RPMI8226 (cell line): ENCODE measurements around the gene SCNN1B.
"Not testable (repeated sequence)": the region's sequence is repeated elsewhere in the genome, so short reads cannot be mapped to it uniquely, and the experiment has no call there.

ENCODE experiments used
- DNase-seq: peaks from one replicate; pipeline ENCODE4 v3.0.0-alpha.2; 2015

The SCNN1B gene

DNA sequence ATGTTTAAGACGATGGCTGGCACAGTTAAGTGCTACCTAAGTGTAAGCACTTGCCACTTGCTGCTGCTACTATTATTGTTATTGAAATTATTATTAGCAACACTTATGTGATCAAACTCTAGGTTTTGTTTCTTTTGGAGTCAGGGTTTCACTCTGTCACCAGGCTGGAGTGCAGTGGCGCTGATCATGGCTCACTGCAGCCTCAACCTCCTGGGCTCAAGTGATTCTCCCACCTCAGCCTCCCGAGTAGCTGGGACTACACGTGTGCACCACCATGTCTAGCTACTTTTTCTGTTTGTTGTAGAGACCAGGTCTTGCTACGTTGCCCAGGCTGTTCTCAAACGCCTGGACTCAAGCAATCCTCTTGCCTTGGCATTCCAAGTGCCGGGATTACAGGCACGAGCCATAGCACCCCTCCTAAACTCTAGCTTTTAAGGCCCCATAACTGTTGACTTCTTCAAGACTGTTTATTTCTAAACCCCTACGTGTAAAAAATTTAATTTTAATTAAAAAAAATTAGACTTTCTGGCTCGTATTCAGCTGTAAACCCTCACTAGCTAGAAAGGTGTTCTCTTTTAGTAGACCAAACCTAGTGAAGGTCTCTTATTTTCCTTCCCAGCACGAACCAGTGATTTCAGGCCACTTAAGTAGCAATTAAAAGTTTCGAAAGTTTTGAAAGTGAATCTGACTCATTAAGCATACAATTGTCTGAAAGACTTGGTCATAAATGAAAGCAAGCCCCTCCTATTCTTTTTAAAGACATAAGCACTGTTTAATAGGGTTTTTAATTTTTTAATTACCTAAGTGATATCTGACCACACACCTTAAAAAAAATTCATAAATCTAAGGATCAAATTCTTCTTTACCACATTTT is 11.7 kb upstream of the SCNN1B start:
- DNase-seq: peak; percentile 53

DNA sequence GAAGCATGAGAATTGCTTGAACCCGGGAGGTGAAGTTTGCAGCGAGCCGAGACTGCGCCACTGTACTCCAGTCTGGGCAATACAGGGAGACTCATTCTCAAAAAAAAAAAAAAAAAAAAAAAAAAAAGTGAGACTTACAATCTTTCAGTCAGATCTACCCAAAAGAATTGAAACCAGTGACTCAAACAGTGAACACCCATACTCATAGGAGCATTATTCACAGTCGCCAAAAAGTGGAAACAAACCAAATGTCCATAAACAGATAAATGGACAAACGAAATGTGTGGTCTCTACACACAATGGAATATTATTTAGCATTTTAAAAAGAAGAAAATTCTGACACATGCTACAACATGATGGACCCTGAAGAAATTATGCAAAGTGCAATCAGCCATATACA is 9.1 kb upstream of the SCNN1B start:
- no peak for DNase-seq

DNA sequence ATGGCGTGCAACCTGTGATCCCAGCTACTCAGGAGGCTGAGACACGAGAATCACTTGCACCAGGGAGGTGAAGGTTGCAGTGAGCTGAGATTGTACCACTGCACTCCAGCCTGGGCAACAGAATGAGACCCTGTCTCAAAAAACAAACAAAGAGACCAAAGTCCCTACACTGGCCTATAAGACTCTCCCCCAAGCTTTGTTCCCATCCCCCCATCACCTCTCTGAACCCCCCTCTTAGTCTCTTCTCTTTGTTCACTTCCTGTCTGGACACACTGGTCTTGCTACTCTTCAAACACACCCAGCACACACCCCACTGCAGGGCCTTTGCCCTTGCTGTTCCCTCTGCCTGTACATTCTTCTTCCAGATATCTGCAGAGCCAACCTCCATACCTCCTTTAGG is 7.8 kb upstream of the SCNN1B start:
- DNase-seq: no peak

DNA sequence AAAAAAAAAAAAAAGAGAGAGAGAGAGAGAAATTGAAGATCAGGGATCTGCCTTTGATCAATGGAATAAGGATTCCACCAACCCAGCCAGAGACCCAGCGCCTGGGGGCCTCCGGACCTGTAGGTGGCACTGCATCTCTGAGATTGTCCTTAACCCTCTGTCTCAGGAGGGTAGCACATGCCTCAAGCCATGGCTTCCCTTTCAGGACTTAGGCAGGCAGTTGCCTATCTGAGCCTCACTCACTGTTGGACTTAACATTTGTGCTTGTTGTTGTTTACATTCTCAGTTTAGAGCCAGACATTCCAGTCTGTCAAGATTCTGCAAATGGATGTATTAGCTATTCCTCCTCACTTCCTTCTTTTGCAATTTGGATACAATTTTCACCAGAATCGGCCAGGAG is 5.1 kb upstream of the SCNN1B start:
- peak; percentile 58 for DNase-seq

DNA sequence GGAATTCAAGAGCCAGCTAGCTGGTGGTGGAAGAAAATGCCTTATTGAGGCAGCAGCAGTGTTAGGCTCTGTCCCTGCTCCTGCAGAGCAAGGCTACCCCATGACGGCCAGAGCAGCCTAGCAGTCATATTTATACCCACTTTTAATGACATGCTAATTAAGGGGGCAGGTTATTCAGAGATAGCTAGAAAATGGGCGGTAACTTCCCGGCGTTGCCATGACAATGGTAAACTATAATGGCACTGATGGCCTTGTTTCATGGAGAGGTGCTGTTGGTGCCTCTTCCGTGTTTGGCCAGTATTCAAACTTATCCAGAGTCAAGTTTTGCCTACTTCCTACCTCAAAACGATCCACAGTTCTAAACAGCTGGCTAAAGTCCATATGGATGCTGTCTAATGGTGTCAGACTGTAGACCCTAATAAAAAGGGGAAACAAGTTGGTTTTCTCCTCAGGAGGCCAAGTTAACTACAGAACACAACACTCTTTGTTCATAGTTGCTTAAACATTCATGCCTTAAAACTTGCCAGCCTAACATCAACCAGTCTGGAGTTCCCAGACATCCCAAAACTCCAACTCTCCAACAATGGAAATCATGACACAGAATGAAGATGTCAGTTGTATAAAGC is 3.7 kb upstream of the SCNN1B start:
- no peak for DNase-seq

DNA sequence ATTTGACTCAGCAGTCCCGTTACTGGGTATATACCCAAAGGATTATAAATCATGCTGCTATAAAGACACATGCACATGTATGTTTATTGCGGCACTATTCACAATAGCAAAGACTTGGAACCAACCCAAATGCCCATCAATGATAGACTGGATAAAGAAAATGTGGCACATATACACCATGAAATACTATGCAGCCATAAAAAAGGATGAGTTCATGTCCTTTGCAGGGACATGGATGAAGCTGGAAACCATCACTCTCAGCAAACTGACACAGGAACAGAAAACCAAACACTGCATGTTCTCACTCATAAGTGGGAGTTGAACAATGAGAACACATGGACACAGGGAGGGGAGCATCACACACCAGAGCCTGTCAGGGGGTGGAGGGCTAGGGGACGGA is 2.3 kb upstream of the SCNN1B start:
- not testable (repeated sequence) for DNase-seq

DNA sequence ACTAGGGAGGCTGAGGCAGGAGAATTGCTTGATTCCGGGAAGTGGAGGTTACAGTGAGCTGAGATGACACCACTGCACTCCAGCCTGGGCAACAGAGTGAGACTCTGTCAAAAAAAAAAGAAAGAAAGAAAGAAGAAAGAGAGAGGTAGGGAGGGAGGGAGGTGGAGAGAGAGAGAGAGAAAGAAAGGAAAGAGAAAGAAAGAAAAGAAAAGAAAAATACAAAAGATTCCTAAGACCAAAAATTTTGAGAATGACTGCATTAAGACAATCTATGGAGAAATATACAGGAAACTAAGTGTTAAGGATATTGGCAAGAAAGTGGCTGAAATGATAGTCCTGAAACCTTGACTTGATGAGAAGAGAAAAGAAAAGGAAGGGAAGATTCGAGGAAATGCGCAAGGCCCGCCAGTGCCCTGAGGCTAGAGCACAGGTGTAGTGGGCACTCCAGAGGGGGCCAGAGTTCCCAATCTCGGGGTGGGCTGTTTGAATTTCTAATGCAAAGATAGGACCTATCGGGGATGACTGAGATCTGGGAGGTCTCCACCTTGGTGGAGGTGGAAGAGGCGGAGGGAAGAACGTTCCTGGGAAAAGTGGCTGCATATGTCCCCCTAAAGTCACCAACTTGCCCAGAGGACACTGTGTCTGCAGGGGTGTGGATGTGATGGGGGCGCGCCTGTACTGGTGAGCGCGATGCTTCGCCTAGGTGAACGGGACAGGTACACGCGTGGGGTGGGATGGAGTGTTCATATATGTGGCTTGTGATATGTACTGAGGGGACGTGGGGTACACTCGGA is 654 bp upstream of the SCNN1B start:
- DNase-seq: no peak

DNA sequence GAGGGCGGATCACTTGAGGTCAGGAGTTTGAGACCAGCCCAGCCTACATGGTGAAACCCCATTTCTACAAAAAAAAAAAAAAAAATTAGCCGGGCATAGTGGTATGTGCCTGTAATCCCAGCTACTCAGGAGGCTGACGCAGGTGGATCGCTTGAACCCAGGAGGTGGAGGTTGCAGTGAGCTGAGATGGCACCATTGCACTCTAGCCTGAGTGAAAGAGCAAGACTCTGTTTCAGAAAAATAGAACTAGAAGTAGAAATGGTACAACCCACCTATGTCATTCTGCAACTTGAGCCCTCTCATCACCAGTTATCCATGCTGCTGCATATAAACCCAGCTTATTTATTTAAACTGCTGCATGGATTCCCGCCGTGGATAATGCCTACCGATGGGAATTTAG is 1.6 kb downstream of the SCNN1B start:
- no peak for DNase-seq

DNA sequence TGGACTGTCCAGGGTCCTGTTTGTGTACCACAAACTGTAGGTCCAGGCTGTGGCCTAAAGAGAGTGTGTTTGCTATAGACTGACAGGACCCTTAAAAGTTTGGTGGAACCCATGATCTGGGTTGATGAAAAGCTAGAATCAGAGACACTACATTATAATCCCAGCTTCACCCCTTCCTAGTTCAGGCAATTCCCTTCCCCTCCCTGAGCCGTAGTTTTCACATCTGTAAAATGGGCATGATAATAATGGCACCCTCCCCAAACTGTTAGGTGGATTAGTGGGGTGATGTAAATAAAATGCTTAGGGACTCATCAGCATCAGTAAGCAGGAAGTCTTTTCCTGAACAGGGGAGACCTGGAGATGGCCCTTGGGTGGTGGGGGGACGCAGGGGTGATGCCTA is 2.5 kb downstream of the SCNN1B start:
- no peak for DNase-seq

DNA sequence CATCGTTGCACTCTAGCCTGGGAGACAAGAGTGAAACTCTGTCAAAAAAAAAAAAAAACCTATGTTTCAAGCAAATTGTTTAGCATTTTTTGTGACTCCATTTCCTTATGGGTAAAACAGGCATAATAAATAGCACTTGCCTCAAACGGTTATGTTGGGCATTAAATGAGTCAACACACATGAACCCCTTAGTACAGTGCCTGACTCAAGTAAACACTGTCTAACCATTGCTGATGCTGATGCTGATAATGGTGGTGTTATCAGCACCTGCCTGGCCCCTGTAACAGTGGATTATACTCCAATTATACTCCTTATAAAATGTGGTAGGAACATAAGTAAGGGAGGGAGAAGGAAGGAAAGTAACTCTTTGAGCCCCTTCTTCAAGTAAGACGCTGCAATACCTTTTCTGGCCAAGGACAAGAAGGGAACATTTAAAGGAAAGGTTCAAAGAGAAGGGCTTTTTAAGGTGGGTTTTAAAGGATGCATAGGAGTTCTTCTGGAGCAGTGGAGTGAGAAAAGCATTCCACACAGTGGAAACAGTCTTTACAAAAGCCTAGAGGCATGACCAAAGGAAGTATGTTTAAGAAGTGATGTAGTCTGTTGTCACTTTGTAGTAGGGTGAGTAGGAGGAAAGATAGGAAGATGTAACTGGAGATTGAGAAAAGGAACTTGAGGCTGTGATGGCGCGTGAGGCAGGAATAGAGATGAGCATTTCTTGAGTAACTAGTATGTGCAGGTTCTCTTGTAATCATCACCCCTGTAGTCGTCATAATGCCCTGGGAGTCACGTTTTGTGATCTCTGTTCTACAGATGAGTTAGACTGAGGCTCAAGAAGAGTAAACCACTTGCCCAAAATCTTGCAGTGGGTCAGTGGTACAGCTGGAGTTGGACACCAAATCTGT is 4.3 kb downstream of the SCNN1B start:
- no peak for DNase-seq

DNA sequence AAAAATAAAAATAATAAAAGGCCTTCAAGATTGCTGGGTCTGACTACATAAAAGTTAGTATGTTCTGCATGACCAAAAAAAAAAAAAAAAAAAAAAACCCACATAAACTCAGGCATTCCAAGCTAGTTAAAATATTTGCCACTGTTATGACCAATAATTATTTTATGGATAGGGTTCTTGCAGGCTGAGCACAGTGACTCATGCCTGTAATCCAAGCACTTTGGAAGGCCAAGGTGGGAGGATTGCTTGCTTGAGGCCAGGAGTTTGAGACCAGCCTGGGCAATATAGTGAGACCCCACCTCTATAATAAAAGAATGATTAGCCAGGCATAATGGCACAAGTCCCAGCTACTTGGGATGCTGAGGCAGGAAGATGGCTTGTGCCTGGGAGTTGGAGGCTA is 8.1 kb downstream of the SCNN1B start:
- DNase-seq: no peak

DNA sequence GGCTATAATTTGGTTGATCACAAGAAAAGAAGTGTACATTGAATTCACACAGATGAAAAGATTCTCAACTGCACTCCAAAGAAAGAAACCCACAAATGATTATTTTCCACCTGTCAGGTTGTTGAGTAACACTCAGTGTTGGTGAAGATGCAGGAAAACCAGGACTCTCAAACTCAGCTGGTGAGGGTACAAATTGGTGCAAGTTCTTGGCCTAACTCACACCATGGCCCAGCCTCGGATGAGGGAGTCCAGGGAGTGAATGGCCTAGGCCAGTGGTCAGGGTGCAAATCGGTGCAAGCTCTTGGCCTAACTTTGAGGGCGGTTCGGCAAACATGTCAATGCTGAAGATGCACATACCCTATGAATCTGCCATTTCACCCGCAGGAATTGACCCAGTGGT is 8.6 kb downstream of the SCNN1B start:
- no peak for DNase-seq

DNA sequence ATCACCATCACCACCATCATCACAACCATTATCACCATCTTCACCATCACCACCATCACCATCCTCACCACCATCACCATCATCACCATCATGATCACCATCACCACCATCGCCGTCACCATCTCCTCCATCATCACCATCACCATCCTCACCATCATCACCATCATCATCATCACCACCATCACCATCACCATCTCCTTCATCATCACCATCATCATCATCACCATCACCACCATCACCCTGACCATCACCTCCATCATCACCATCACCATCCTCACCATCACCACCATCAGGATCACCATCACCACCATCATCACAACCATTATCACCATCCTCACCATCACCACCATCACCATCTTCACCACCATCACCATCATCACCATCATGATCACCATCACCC is 14.1 kb downstream of the SCNN1B start:
- DNase-seq: no peak

DNA sequence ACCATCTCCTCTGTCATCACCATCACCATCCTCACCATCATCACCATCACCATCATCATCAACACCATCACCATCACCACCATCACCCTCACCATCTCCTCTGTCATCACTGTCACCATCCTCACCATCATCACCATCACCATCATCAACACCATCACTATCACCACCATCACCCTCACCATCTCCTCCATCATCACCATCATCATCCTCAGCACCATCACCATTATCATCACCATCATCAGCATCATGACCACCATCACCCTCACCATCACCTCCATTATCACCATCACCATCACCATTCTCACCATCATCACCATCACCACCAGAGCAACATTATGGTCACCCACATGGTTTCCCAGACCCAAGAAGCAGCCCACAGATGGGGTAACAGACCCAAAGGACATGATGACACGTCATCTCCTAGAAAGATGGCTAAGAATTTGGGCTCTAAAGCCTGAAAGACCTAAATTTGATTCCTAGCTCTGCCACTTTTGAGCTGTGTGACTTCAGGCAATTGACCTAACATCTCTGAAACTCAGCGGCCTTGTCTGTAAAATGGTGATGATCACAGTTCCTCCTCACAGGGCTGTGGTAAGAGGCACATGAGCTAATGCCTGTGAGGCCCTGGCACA is 14.6 kb downstream of the SCNN1B start:
- DNase-seq: no peak

DNA sequence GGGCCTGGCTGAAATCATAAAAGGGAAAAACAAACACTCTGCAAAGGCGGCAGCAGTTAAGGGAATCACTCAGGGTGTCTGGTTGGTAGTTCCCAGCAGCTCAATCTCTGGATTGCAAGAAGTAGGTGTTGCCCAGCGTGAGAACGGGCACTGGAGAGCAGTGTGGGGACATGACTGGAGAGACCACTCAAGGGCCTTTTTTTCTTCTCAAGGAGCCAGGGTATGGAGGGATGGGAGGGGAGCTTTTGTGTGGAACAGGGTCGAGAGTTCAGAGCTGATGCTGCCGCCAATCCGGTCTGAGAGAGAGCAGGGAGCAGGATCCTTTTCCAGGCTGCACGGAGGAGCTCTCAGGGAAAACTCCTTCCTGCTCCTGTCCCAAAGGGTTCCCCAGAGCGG is 15.2 kb downstream of the SCNN1B start:
- DNase-seq: no peak

DNA sequence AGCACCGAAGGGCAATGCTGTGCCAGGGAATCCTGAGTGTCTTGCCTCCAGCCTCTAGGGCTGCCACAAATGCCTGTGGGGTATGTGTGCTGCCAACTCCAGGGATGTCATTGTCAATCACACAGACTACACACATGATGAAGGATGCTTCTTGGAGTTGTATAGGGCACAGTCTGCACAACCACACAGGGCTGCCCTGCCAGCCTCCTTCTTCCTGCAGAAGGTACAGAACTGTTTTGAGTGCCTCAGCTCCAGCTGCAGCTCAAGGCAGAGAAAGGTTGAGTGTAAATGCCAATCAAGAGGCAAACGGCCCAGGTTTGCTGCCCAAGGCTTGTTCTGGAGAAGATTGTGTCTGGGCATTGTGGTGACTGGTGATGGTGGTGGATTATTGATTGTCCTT is 15.6 kb downstream of the SCNN1B start:
- no peak for DNase-seq

DNA sequence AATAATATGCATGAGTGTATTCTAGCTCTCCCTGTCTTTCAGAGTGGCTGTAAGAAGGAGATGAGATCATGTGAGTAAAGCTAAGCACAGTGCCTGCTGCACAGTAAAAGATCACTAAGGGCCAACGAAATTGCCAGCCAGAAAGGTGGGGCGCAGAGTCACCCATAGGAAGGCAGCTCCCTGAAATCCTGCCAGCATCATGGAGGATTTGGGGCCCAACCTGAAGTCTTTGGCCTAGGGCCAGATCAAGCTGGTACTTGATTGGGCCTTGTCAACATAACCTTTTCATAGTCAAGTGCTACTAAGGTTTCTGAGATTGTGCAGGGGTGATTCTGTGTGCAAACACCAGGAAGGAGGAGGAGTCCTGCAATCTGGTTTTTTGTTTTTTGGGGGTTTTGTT is 16.5 kb downstream of the SCNN1B start:
- no peak for DNase-seq

DNA sequence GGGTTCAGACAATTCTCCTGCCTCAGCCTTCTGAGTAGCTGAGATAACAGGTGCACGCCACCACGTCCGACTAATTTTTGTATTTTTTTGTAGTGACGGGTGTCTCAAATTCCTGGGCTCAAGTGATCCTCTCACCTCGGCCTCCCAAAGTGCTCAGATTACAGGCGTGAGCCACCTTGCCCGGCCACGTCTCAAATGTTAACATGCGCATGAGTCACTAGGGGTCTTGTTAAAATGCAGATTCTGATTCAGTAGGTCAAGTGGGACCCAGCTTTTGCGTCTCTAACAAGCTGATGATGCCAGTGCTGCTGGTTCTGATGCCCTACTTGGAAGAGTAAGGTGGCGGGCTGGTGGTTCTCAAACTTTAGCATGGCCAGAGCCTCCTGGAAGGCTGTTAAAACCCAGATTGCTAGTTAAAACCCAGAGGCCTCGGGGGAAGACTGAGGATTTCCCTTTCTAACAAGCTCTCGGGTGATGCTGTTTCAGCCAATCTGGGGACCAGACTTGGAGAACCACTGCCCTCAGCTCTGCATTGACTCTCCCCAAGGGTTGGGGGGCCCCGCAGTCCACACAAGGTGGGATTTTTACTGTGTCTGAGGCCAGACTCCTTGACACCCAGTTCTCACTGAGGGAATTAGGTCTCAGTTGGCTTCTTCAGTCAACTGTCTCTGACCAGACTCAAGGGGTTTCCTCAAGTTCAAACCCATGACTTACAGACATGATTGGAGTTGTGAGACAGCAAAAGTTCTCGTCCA is 17.9 kb downstream of the SCNN1B start:
- no peak for DNase-seq

DNA sequence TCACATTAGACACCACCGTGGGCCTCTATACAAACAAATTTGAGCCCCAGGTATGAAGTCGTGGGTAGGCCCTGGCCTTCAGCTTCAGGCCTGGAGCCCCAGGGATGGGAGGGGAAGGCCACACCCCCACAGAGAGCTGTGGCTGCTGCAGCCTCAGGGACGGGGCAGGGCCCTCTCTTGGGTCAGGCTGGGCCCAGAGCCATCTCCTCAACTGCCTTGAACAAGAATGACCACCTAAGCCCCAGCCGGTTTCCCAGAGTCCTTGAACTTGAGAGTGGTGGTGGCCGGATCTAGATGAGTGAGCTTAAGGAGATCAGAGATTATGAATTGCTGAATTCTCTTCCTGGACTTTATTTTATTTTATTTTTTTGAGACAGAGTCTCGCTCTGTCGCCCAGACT is 18.6 kb downstream of the SCNN1B start:
- no peak for DNase-seq

DNA sequence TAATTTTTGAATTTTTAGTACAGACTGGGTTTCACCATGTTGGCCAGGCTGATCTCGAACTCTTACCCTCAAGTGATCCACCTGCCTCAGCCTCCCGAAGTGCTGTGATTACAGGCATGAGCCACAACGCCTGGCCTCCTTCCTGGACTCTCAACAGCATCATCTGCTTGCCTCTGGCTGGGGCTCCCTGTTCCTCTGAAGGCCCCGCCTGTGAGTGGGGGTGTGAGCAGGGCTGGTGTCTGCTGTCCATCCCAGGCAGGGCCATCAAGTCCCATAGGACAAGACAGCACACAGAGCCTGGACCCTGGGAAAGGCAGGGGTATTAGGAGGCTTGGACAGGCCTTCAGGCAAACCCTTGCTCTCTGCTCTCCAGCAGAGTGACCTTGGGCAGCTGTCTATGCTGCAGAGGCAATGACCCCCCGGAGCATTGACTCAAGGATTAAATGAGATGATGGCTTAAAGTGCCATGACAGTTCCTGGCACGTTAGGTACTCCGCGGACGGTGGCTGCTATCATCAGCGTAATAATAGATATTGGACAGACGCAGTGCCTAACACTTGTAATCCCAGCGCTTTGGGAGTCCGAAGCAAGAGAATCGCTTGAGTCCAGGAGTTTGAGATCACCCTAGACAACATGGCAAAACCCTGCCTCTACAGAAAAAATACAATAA is 19.2 kb downstream of the SCNN1B start:
- DNase-seq: no peak
